GM19043 (cell line): ENCODE measurements around the gene FHAD1.

Source experiments
- ATAC-seq: cut with Tn5 transposase; IDR thresholded peaks from one replicate; pipeline ENCODE4 v1.9.1; 2021; ENCODE audit warnings: low read depth; ENCODE audit not compliant: unreplicated experiment

Gene FHAD1

GRCh38 chr1:15245593-15246360, 1.2 kb upstream of the FHAD1 start:
- ATAC-seq = no peak

DNA sequence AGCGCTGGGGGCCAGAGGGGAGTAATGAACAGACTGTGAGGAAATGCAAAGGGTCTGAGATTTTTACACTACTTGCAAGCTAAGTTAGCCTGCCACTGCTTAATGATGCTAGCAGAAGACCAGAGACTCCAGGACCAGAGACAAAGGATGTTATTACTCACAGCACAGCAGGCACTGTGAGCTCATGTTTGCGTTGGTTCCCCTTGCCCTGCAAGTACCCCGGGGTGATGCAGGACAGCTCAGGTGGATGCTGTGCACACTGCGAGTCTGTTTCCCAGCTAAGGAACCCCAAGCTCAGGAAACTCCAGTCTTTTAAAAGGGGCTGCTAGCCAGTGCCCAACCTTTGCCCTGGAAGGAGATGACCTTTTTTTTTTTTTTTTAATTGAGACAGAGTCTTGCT, 1.2 kb downstream of the FHAD1 start:
- no peak for ATAC-seq

- no peak for ATAC-seq
Observed at GRCh38 chr1:15249081-15249480, 2.1 kb downstream of the FHAD1 start.

DNA sequence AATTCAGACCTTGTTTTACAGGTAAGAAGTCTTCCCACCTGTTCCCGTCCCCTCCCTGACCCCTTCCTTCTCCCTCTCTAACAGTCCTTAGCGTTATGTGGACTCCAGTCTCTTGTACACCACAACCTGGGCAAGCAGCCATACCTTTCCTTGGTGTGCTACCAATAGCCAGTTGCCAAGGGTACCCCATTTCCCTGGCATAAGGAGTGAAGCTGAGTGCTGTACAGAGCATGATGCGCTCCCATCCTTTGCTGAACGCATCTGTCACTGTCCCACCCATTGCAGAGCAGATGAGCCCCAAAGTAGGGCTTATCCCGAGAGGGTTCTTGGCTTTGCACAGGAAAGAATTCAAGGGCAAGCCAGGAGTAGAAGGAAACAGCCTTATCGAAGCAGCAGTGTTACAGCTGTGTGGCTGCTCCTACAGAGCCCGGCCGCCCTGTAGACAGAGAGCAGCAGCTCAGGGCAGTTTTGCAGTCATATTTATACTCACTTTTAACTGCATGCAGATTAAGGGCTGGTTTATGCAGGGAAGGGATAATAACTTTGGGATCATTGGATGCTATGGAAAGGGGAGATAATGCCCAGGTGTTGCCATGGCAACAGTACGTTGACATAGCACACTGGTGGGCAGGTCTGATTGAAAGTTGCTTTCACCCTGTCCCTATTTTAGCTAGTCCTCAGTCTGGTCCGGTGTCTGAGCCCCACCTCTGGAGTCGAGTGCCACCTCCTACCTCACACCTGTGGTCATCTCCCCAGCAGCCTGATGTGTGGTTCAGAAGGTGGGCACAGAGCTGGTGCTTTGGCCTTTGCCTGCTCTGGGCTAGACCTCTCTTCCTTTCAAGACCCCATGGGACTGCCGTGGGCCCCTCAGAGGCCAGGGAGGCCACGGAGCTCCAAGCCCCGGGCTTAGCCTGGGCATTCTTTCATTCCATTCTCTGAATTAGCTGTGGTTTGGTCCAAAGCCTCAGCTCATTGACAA, 5.1 kb downstream of the FHAD1 start:
- no peak for ATAC-seq

GRCh38 chr1:15254559-15254958, 7.5 kb downstream of the FHAD1 start:
- no peak for ATAC-seq

DNA sequence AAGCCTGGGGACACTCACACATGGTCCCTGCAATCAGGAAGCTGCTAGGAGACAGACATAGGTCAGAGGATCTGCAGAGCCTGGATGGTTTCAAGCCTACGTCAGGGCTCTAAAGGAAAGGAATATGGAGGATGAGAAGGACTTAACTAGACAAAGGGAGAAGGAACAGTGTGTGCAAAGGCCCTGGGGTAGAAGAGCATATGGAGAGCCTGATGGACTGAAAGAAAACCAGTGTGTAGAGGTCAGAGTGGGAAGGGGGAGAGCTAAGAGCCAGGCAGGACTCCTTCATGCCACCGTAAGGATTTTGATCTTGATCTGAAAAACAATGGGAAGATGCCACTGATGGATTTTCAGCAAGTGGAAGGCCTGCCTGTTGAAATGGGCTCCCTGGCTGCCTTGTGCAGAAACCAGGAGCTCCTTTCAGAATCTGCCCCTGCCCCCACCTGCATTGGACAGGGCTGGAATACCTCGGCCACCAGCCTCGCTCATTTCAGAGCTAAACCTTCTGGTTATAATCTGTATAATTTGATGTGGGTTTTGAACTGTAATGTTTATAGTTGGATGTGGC, 8.6 kb downstream of the FHAD1 start:
- ATAC-seq = no peak

- no peak for ATAC-seq
Observed at GRCh38 chr1:15256584-15256983, 9.6 kb downstream of the FHAD1 start.

GRCh38 chr1:15257309-15257708, 10.3 kb downstream of the FHAD1 start:
- no peak for ATAC-seq

- no peak for ATAC-seq
Observed at GRCh38 chr1:15258833-15259621, 12.0 kb downstream of the FHAD1 start.

DNA sequence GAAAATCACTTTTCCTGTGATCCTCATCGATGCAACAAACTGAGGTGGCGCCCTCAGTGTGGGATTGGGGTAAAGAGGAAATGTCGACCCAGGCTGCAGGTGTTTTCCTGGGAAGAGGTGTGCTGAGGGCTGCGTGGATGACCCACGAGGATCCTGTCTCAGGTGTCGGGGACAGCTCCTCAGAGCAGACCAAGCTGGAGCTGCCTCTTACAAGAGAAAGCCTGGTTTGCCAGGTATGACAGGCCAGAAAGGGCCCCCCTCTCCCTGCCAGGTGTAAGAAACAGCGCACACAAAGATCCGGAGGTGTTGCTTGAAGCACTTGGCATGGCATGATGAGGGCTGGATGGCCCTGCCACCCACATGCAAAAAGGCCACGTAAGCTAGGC, 12.6 kb downstream of the FHAD1 start:
- ATAC-seq = no peak

GRCh38 chr1:15260418-15261154, 13.6 kb downstream of the FHAD1 start:
- ATAC-seq = no peak

- ATAC-seq = no peak
Observed at GRCh38 chr1:15261155-15262002, 14.4 kb downstream of the FHAD1 start.

DNA sequence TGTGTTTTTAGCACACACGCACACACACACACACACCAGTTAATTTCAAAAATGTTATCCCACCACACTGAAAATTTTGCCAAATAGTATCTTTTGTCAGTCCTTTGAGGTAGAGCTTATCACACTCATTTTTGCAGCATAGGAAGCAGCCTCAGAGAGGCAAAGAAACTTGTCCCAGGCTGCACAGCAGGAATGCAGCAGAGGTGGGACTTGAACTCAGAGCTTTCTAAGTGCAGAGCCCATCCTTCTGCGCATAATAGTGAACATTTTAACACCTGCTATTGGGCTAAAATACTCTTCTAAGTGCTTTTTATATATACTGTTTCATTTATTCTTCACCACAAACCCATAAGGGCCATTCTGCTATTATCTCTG, 15.0 kb downstream of the FHAD1 start:
- no peak for ATAC-seq

GRCh38 chr1:15262706-15263105, 15.7 kb downstream of the FHAD1 start:
- no peak for ATAC-seq

DNA sequence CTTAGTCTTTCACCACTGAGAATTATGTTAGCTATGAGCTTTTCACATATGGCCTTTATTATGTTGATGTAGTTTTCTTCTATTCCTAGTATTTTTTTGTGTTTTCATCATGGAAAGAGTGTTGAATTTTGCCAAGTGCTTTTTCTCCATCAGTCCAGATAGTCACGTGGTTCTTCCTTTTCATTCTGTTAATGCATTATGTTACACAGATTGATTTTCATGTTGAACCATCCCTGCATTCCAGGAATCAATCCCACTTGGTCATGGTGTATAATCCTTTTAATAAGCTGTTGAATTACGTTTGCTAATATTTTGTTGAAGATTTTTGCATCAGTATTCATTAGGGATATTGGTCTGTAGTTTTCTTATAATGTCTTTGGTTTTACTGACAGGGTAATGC, 17.7 kb downstream of the FHAD1 start:
- no peak for ATAC-seq

- ATAC-seq = no peak
Observed at GRCh38 chr1:15271196-15271595, 24.2 kb downstream of the FHAD1 start.

- no peak for ATAC-seq
Observed at GRCh38 chr1:15272009-15272781, 25.2 kb downstream of the FHAD1 start.

- ATAC-seq = no peak
Observed at GRCh38 chr1:15272782-15273127, 25.7 kb downstream of the FHAD1 start.
